Activated CD4-positive, alpha-beta T cell treated with anti-CD3 and anti-CD28 coated beads, Interleukin-2, amount 10 ng/mL, durations not matched to agents 7 days and 5 days (primary cell): ENCODE results near the gene DRAXIN. TPM values are rescaled to one million over a fixed set of nuclear protein-coding genes. Genes with fewer than 3 reads are reported as not detected.
"Not testable (repeated sequence)": the region's sequence is repeated elsewhere in the genome, so short reads cannot be mapped to it uniquely, and the experiment has no call there.

ENCODE experiments used
- CTCF ChIA-PET: fragments of 350-600 bp; sonication (Branson Sonifier 250); formaldehyde crosslinking; loops from one replicate; lab custom pipeline; 2021; ENCODE audit warnings: antibody characterized with exemption; lab: Charles Lee
- POLR2A ChIA-PET: fragments of 350-600 bp; sonication (Branson Sonifier 250); formaldehyde crosslinking; loops from one replicate; lab custom pipeline; 2021; ENCODE audit warnings: antibody characterized with exemption; lab: Charles Lee
- DNase-seq: peaks from one replicate; pipeline ENCODE4 v3.0.0-alpha.2; 2020
- H3K27ac Mint-ChIP-seq: one replicate; pipeline ENCODE4 v1.8.0; 2021; ENCODE audit warnings: mild to moderate bottlenecking, moderate library complexity, mixed read lengths
- H3K27me3 Mint-ChIP-seq: one replicate; pipeline ENCODE4 v1.8.0; 2021; ENCODE audit warnings: mixed read lengths
- H3K36me3 Mint-ChIP-seq: one replicate; pipeline ENCODE4 v1.8.0; 2021; ENCODE audit warnings: low read depth, mixed read lengths
- H3K4me1 Mint-ChIP-seq: one replicate; pipeline ENCODE4 v1.8.0; 2021; ENCODE audit warnings: mixed read lengths
- H3K4me3 Mint-ChIP-seq: one replicate; pipeline ENCODE4 v1.8.0; 2021; ENCODE audit warnings: mild to moderate bottlenecking, moderate library complexity, mixed read lengths
- H3K9me3 Mint-ChIP-seq: one replicate; pipeline ENCODE4 v1.8.0; 2021; ENCODE audit warnings: mixed read lengths
- total RNA-seq, 2 experiments: library from RNA; stranded (reverse); gene quantifications; one replicate each; pipeline ENCODE4 v1.2.3, GENCODE V29; 2021

Gene DRAXIN, protein sequence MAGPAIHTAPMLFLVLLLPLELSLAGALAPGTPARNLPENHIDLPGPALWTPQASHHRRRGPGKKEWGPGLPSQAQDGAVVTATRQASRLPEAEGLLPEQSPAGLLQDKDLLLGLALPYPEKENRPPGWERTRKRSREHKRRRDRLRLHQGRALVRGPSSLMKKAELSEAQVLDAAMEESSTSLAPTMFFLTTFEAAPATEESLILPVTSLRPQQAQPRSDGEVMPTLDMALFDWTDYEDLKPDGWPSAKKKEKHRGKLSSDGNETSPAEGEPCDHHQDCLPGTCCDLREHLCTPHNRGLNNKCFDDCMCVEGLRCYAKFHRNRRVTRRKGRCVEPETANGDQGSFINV
- under 1 TPM; 0.54 to 0.62 TPM for total RNA-seq

DNA sequence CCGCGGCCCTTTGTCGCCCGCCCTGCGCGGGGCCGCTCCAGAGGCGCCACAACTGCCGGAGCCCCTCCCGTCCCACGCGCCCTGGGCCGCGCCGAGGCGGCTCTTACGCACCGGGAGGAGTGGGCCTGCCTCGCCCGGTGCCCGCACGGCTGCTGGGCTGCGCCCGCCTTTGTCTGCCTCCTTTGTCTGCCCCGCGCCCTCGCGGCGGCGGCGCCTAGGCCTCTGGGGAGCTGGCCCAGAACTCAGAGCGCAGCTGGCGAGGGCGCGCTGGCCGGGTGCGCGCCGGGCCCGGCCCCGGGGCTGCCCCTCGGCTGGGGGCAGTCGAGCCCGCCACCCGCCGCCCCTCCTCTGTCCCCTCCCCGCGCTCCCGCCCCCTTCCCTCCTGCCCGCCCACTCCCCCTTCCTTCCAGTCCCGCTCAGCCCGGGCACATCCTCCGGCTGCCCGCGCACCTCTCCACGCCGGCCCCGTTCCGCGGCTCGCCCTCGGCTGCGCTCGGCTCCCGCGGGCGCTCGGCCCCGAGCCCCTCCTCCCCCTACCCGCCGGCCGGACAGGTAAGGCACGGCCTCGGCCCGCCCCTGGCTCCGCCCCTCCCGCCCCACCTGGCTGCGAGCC, at the start of gene DRAXIN:
Gene DRAXIN (plus strand): TSS at position 409 of the 613 bp plus-strand sequence. CDS start 14,549 bp downstream, outside the sequence.
- Mint-ChIP-seq H3K4me3 (peak within 1 kb of the TSS; percentile 55), H3K9me3 (no peaks in the 10 kb centered on the region), H3K27me3 (peaks cover 56% of the 10 kb centered on the region), H3K4me1 (peaks cover 28% of the 10 kb centered on the region), H3K36me3 (no peaks in the 10 kb centered on the region), H3K27ac (peak within 1 kb of the TSS; percentile 73)
- peak; percentile 11 for DNase-seq
- ChIA-PET POLR2A (no interaction called here), CTCF (interaction anchor here (1.2 to 1.7 kb wide), 2 partner anchors 28 to 45 kb away, joined by 3 to 5 read pairs; partner anchors contain the start of gene FBXO6)

DNA sequence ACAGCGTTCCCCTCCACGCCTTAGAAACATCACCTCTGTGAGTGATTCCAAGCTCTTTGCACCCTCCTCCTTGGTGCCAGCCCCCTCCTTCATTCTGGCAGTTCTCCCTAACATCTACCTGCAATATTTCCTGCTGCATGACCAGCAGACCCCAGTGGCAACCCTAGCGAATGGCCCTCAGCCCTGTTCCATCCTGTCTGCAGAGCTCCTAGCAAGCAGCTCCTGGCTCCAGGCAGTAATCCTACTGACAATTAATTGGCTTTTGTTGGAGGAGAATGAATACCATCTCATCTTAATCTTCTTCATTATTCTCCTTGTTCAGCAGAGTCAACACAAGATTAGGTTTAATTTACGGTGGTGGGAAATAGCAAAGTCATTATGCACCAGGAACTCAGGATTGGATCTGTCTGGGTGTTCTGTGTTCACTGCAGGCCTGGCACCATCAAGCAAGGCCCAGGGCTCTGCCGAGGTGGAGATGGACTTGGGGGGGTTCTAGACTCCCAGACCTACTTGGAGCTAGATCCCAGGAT, 49.7 kb upstream of the DRAXIN start:
- H3K4me1 Mint-ChIP-seq, result no peaks in the 10 kb centered on the region
- no peaks in the 10 kb centered on the region for H3K36me3 Mint-ChIP-seq
- no peak overlapping the region for H3K27ac Mint-ChIP-seq
- H3K4me3 Mint-ChIP-seq, result no peak overlapping the region
- peaks cover 2% of the 10 kb centered on the region for H3K27me3 Mint-ChIP-seq
- POLR2A ChIA-PET, result no interaction called here
- H3K9me3 Mint-ChIP-seq, result no peaks in the 10 kb centered on the region
- CTCF ChIA-PET, result interaction anchor here (0.6 to 3.0 kb wide), 14 partner anchors 9 to 608 kb away, joined by 3 to 18 read pairs (median 3); partner anchors contain the start of genes FBXO2 and FBXO6
- DNase-seq, result no peak

DNA sequence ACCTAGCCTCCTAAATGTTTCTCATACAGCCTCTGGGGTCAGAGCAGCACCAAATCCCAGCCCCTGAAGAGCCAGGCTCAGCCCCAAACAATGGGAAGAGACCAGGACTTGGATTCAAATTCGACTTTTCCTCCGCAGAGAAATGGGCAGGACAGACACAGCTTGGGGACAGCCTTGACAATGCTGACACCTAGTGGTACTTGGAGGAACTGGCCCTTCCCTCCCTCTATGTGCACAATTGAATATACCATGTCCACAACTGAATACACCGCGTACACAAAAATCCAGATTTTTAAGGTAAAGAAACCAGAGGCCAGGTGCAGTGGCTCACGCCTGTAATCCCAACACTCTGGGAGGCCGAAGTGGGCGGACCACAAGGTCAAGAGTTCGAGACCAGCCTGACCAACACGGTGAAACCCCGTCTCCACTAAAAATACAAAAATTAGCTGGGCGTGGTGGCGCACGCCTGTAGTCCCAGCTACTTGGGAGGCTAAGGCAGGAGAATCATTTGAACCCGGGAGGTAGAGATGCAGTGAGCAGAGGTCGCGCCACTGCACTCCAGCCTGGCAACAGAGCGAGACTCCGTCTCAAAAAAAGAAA, 49.0 kb upstream of the DRAXIN start:
- DNase-seq, result peak; percentile 79
- POLR2A ChIA-PET, H3K27me3 Mint-ChIP-seq, H3K9me3 Mint-ChIP-seq, H3K27ac Mint-ChIP-seq, H3K4me1 Mint-ChIP-seq, H3K36me3 Mint-ChIP-seq, H3K4me3 Mint-ChIP-seq: not testable (repeated sequence)
- CTCF ChIA-PET, result interaction anchor here (0.6 to 3.0 kb wide), 13 partner anchors 10 to 606 kb away, joined by 3 to 18 read pairs (median 3); partner anchors contain the start of genes FBXO2 and FBXO6

DNA sequence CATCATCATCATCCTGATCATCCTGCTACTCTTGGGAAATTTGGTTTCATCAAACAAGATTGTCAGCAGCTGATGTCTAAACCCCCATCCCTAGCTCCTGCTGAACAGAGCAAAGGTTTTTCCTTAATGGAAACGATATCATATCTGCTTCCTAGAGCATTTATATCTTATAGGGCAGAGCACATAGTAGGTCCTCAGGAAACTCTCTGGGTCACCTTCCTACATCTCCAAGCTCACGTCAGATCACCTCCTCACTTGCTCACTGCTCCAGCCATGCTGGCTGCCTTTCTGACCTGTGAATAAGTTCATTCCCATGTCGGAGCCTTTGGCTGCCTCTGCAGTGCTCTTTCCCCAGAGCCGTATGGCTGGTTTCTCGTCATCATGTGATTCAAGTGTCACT, 47.7 kb upstream of the DRAXIN start:
- Mint-ChIP-seq H3K9me3 (no peaks in the 10 kb centered on the region), H3K4me1 (peaks cover 2% of the 10 kb centered on the region), H3K27ac (no peak overlapping the region), H3K4me3 (no peak overlapping the region), H3K27me3 (peaks cover 2% of the 10 kb centered on the region), H3K36me3 (no peaks in the 10 kb centered on the region)
- DNase-seq, result no peak
- CTCF ChIA-PET, result interaction anchor here (1.2 to 3.0 kb wide), 5 partner anchors 20 to 606 kb away, joined by 4 to 15 read pairs (median 9); partner anchors contain the start of gene FBXO6
- POLR2A ChIA-PET, result no interaction called here

DNA sequence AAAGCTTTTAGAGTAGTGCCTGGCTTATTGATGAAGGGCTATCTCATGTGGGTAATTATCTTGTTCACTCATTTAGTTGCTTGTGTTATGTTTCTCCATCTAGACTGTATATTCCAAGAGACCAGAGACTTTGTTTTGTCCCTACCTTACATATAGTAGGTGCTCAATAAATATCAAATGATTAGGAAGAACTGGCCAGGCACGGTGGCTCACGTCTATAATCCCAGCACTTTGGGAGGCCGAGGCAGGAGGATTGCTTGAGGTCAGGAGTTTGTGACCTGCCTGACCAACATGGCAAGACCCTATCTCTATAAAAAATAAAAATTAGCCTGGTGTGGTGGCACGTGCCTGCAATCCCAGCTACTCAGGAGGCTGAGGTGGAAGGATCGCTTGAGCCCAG, 46.2 kb upstream of the DRAXIN start:
- CTCF ChIA-PET, result interaction anchor here (0.5 to 1.8 kb wide), 8 partner anchors 8 to 385 kb away, joined by 3 to 9 read pairs (median 5); partner anchors contain the start of gene FBXO6
- POLR2A ChIA-PET, result no interaction called here

DNA sequence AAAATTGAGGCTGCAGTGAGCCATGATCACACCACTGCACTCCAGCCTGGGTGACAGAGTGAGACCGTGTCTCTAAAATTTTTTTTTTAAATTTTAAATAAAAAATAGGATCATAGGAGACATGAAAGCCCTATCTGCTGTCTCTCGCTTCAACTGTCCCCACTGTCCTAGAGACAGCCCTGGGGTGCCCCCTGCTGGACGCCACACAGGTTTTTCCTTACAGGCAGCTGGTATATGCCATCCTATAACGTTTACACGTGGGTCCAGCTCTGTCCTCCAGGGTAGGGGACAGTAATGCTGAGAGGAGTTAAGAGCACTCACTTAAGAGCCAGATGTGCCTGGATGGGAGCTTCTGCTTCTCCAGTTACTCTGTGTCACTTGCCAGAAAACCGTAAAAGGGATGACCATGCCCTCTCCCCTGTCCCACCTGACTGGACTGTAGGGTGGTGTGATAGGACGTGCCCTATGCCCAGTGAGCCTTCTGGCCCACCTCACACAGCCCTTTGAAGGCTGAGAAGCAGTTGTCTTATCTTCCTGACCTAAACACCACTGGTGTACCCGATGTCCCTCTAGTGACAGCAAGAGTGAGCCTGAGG, 45.7 kb upstream of the DRAXIN start:
- peaks cover 15% of the 10 kb centered on the region for H3K4me1 Mint-ChIP-seq
- H3K4me3 Mint-ChIP-seq, result no peak overlapping the region
- H3K27ac Mint-ChIP-seq, result no peak overlapping the region
- no peaks in the 10 kb centered on the region for H3K36me3 Mint-ChIP-seq
- CTCF ChIA-PET, result interaction anchor here (0.5 to 1.8 kb wide), 11 partner anchors 8 to 617 kb away, joined by 3 to 9 read pairs (median 5); partner anchors contain the start of genes FBXO6 and MAD2L2
- H3K9me3 Mint-ChIP-seq, result no peaks in the 10 kb centered on the region
- POLR2A ChIA-PET, result no interaction called here
- peaks cover 4% of the 10 kb centered on the region for H3K27me3 Mint-ChIP-seq
- peak; percentile 87 for DNase-seq

More for the DNA sequence above, 46.2 kb upstream of the DRAXIN start:
- Mint-ChIP-seq H3K4me1 (peaks cover 12% of the 10 kb centered on the region), H3K27me3 (peaks cover 5% of the 10 kb centered on the region), H3K27ac (no peak overlapping the region), H3K4me3 (no peak overlapping the region), H3K9me3 (no peaks in the 10 kb centered on the region), H3K36me3 (no peaks in the 10 kb centered on the region)
- no peak for DNase-seq

DNA sequence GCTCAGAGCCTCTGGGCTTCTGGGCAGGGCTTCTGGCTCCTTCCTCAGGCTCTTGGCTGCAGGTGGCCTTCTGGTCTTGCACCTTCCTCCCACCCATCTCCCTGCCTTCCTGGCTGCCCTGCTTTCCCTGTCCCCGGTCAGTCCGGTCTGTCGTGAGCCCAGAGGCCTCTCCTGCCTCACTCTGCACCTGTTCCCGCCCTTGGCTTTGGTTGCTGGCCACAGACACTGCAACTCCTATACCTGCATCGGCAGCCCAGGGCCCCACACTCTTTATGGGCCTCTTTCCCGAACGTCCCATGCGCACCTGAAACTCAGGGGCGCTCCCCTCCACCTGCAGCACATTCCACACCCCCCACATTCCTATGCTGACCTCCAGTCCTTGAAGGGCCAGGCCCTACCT, 45.2 kb upstream of the DRAXIN start:
- Mint-ChIP-seq H3K4me1 (peaks cover 21% of the 10 kb centered on the region), H3K9me3 (no peaks in the 10 kb centered on the region), H3K27me3 (peaks cover 8% of the 10 kb centered on the region), H3K36me3 (no peaks in the 10 kb centered on the region), H3K27ac (no peak overlapping the region), H3K4me3 (no peak overlapping the region)
- POLR2A ChIA-PET, result no interaction called here
- DNase-seq, result no peak
- CTCF ChIA-PET, result interaction anchor here (0.6 to 1.8 kb wide), 10 partner anchors 9 to 618 kb away, joined by 3 to 9 read pairs (median 6); partner anchors contain the start of genes FBXO6 and MAD2L2

DNA sequence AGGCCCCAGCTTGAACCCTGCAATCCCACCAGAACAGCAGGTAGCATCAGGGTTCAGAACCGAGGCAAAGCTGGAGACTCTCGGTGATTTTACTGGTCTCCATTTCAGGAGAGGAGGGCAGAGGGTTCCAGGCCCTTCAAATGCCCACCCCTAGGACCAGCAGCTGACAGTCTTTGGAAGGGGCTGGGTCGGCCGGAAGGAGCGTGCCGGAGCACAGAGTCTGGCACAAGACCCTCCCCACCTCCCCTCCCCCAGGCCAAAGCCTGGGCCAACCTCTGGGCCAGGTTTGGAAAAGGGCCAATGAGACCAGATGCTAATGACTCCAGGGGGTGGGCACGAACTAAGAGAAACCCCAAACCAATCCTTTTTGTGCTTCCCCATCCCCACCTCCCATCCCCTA, 44.2 kb upstream of the DRAXIN start:
- Mint-ChIP-seq H3K27ac (no peak overlapping the region), H3K9me3 (no peaks in the 10 kb centered on the region), H3K4me3 (no peak overlapping the region), H3K4me1 (peaks cover 22% of the 10 kb centered on the region), H3K27me3 (peaks cover 13% of the 10 kb centered on the region), H3K36me3 (no peaks in the 10 kb centered on the region)
- CTCF ChIA-PET, result interaction anchor here (0.9 to 4.7 kb wide), 2 partner anchors 15 to 43 kb away, joined by 3 to 55 read pairs; partner anchors contain the start of gene FBXO6
- DNase-seq, result no peak
- POLR2A ChIA-PET, result no interaction called here

DNA sequence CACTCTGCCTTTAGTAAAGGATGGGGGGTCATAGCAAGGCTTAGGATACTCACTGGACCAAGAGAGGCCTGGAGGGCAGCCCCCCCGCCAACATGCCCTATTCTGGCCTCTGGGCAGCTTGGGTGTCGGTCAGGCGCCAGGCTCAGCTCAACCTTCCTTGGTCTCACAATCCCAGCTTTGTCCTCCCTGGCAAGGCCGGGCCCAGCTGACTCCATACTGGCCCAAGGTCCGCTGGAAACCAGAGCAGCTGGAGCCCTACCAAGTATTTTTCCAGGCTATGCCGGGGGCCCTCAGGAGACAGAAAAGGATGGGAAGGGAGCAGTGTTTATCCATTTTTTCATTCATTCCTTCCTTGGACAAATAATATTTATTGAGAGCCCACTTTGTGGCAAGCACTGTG, 43.5 kb upstream of the DRAXIN start:
- DNase-seq, result no peak
- Mint-ChIP-seq H3K9me3 (no peaks in the 10 kb centered on the region), H3K27me3 (peaks cover 14% of the 10 kb centered on the region), H3K4me3 (no peak overlapping the region), H3K27ac (no peak overlapping the region), H3K36me3 (no peaks in the 10 kb centered on the region), H3K4me1 (peaks cover 22% of the 10 kb centered on the region)
- CTCF ChIA-PET, result interaction anchor here (1.6 to 4.7 kb wide), 3 partner anchors 14 to 610 kb away, joined by 5 to 55 read pairs (median 8); partner anchors contain the start of gene FBXO6
- POLR2A ChIA-PET, result no interaction called here

DNA sequence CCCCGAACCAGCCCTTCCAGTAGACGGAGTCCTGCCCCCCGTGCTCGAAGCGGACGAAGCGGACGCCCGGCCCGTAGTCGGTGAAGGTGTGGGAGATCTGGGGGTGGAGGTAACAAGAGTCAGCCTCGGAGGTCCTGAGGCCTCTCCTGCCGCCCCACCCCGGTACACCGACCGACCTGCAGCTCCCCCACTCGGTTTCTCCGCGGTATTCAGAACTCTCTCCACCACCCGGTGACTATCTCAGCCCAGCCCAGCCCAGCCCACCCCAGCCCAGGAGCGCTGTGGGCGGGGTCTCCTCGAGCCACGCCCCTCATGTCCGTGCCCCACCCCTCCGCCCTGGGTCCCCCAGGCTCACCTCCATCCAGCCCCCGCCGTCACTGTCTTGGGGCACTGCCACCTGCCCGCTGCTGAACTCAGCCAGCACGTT, 42.8 kb upstream of the DRAXIN start:
- Mint-ChIP-seq H3K4me1 (peaks cover 22% of the 10 kb centered on the region), H3K36me3 (no peaks in the 10 kb centered on the region), H3K27me3 (peaks cover 14% of the 10 kb centered on the region), H3K9me3 (no peaks in the 10 kb centered on the region), H3K4me3 (no peak overlapping the region), H3K27ac (no peak overlapping the region)
- CTCF ChIA-PET, result interaction anchor here (1.6 to 4.7 kb wide), 4 partner anchors 13 to 611 kb away, joined by 5 to 55 read pairs (median 10); partner anchors contain the start of gene FBXO6
- POLR2A ChIA-PET, result no interaction called here
- peak; percentile 30 for DNase-seq

DNA sequence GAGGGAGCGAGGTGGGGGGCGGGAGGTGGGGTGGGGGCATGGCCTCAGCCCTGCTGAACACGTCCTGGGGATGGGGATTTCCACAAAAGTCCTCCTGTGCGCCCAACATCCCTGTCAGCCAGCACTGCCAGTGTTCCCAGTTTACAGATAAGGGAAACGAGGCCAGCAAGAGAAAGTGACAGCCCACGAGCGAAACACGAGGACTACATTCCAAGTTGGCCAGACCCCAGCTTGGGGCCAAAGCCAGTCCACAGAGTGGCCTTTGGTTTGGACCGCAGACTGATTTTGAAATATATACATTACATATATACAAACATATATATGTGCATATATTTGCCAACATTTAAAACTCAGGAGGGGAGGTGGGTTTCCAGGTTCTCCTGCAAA, 42.3 kb upstream of the DRAXIN start:
- Mint-ChIP-seq H3K9me3 (no peaks in the 10 kb centered on the region), H3K4me1 (peaks cover 22% of the 10 kb centered on the region), H3K36me3 (no peaks in the 10 kb centered on the region), H3K27ac (no peak overlapping the region), H3K4me3 (no peak overlapping the region), H3K27me3 (peaks cover 14% of the 10 kb centered on the region)
- CTCF ChIA-PET, result interaction anchor here (1.4 to 4.7 kb wide), 8 partner anchors 13 to 611 kb away, joined by 4 to 55 read pairs (median 8); partner anchors contain the start of gene FBXO6
- DNase-seq, result no peak
- POLR2A ChIA-PET, result no interaction called here
